Liver (tissue), 9 donors: Measurements from ENCODE around the gene FANCF. TPM values are rescaled to one million over a fixed set of nuclear protein-coding genes. Genes with fewer than 3 reads are reported as not detected.

Source experiments
- DNase-seq: peaks from one replicate; pipeline ENCODE4 v3.0.0-alpha.2; 2017; ENCODE audit warnings: low spot score
- H3K27ac ChIP-seq, 2 donors: one replicate each; pipeline ENCODE4 v1.7.0; 2013; ENCODE audit warnings: inconsistent platforms in 2 of 2, low read length in 2 of 2, control low read depth in 1 of 2, low read depth in 1 of 2, mild to moderate bottlenecking in 1 of 2
- H3K27me3 ChIP-seq, 4 donors: one replicate each; pipeline versions ENCODE4 v1.6.1 to v1.7.0; 2013; ENCODE audit warnings: low read length in 3 of 4, inconsistent platforms in 1 of 4, mild to moderate bottlenecking in 1 of 4, moderate library complexity in 1 of 4; ENCODE audit not compliant: control insufficient read depth in 4 of 4, insufficient read depth in 4 of 4
- H3K36me3 ChIP-seq, 4 donors: one replicate each; pipeline versions ENCODE4 v1.6.1 to v1.7.0; 2013; ENCODE audit warnings: low read length in 3 of 4, mild to moderate bottlenecking in 3 of 4, low read depth in 1 of 4, moderate library complexity in 1 of 4; ENCODE audit not compliant: control insufficient read depth in 4 of 4, insufficient read depth in 3 of 4
- H3K4me1 ChIP-seq, 4 donors: one replicate each; pipeline versions ENCODE4 v1.6.1 to v1.7.0; 2013; ENCODE audit warnings: low read length in 3 of 4, mild to moderate bottlenecking in 3 of 4, moderate library complexity in 1 of 4; ENCODE audit not compliant: control insufficient read depth in 4 of 4, insufficient read depth in 4 of 4
- H3K4me3 ChIP-seq, 3 donors: one replicate each; pipeline versions ENCODE4 v1.6.1 to v1.7.0; 2013; ENCODE audit warnings: low read length in 3 of 3, control low read depth in 1 of 3, low read depth in 1 of 3, mild to moderate bottlenecking in 1 of 3
- H3K9ac ChIP-seq, 2 donors: one replicate each; pipeline ENCODE4 v1.7.0; 2013; ENCODE audit warnings: low read length in 2 of 2, mild to moderate bottlenecking in 2 of 2, moderate library complexity in 2 of 2, control low read depth in 1 of 2, low read depth in 1 of 2
- H3K9me3 ChIP-seq, 4 donors: one replicate each; pipeline versions ENCODE4 v1.6.1 to v1.7.0; 2013; ENCODE audit warnings: low read length in 3 of 4; ENCODE audit not compliant: control insufficient read depth in 4 of 4
- CTCF ChIP-seq: fragments of 150-350 bp; IDR thresholded peaks from 2 replicates; pipeline ENCODE4 v1.5.1; 2017; ENCODE audit warnings: improper control_type of control experiment, low read depth, low read length; ENCODE audit not compliant: missing input control
- EGR1 ChIP-seq, 2 donors: IDR thresholded peaks; 2 replicates each; pipeline ENCODE4 v1.6.1; 2016 to 2018; ENCODE audit warnings: antibody characterized with exemption in 2 of 2, low read depth in 2 of 2
- FOXA1 ChIP-seq: IDR thresholded peaks from 2 replicates; pipeline ENCODE4 v1.6.1; 2016; ENCODE audit warnings: antibody characterized with exemption
- FOXA2 ChIP-seq: IDR thresholded peaks from 2 replicates; pipeline ENCODE4 v1.6.1; 2016; ENCODE audit warnings: antibody characterized with exemption
- HNF4A ChIP-seq, 2 donors: conservative IDR thresholded peaks; 2 replicates each; pipeline ENCODE4 v1.6.1; 2016; ENCODE audit warnings: antibody characterized with exemption in 2 of 2, mild to moderate bottlenecking in 2 of 2
- HNF4G ChIP-seq: IDR thresholded peaks from 2 replicates; pipeline ENCODE4 v1.6.1; 2016; ENCODE audit warnings: antibody characterized with exemption
- JUND ChIP-seq, 2 donors: IDR thresholded peaks; 2 replicates each; pipeline ENCODE4 v1.6.1; 2016; ENCODE audit warnings: antibody characterized with exemption in 2 of 2
- RAD21 ChIP-seq, 2 donors: IDR thresholded peaks; 2 replicates each; pipeline ENCODE4 v1.6.1; 2016; ENCODE audit warnings: antibody characterized with exemption in 2 of 2, mild to moderate bottlenecking in 2 of 2
- REST ChIP-seq: IDR thresholded peaks from 2 replicates; pipeline ENCODE4 v1.6.1; 2016; ENCODE audit warnings: antibody characterized with exemption, mild to moderate bottlenecking
- SP1 ChIP-seq: IDR thresholded peaks from 2 replicates; pipeline ENCODE4 v1.6.1; 2018; ENCODE audit warnings: antibody characterized with exemption, mild to moderate bottlenecking
- TAF1 ChIP-seq: conservative IDR thresholded peaks from 2 replicates; pipeline ENCODE4 v1.6.1; 2016; ENCODE audit warnings: antibody characterized with exemption, mild to moderate bottlenecking
- YY1 ChIP-seq: IDR thresholded peaks from 2 replicates; pipeline ENCODE4 v1.6.1; 2016; ENCODE audit warnings: antibody characterized with exemption, mild to moderate bottlenecking
- ZBTB33 ChIP-seq: IDR thresholded peaks from 2 replicates; pipeline ENCODE4 v1.6.1; 2016; ENCODE audit warnings: antibody characterized with exemption
- WGBS: extraction: QIAGEN DNeasy Blood & Tissue Kit; methylation state at CpG from one replicate; pipeline ENCODE4 v1.1.7; 2013; 5-methylcytosine and 5-hydroxymethylcytosine counted together
- polyA plus RNA-seq, 2 donors: library from polyadenylated mRNA; stranded (reverse) in 1 of 2; unstranded in 1 of 2; fragments of 200-250 nt in 1 of 2; fragments of >200 nt in 1 of 2; fragmentation: Nextera tagmentation in 1 of 2; extraction: Ambion mirVana in 1 of 2; gene quantifications; one replicate each; pipeline versions ENCODE4 v1.2.1 to v1.2.3, GENCODE V29; 2013 to 2015
- total RNA-seq, 2 donors: library from RNA; depleted of rRNA; stranded (reverse); fragments of >200 nt; gene quantifications; one replicate each; pipeline ENCODE4 v1.2.3, GENCODE V29; 2014
- donor health status: healthy.
- donor health status: healthy.
- donor health status: healthy.
- donor health status: healthy.
- donor health status: healthy.

The FANCF gene
- total and polyA plus RNA-seq, 4 donors = 4.6 to 5.9 (median 5.1) TPM

- TF ChIP-seq REST = peak; percentile 9
- no peak for TF ChIP-seq RAD21 (IDR thresholded peaks at IDR 0.05)
- no peak for TF ChIP-seq YY1
- no peak for TF ChIP-seq SP1
- TF ChIP-seq TAF1 = peak; percentile 31
- no peak for TF ChIP-seq ZBTB33
- TF ChIP-seq EGR1 (IDR thresholded peaks at IDR 0.05; ENCODE audit: low read depth in 2 of 2) = no peak
- no peak for TF ChIP-seq JUND (IDR thresholded peaks at IDR 0.05)
- no peak for TF ChIP-seq FOXA1
- peak; percentile 25 for TF ChIP-seq CTCF
- TF ChIP-seq HNF4G = no peak
- no peak for TF ChIP-seq FOXA2
- Histone ChIP-seq H3K27ac (peak overlapping the region; percentile 88 to 90), H3K9ac (peak overlapping the region; percentile 64 to 96), H3K4me3 (peak overlapping the region; percentile 69 to 85 (median 76)), H3K36me3 (no peaks in the 10 kb centered on the region), H3K4me1 (peaks cover 0 to 26% (median 18%) of the 10 kb centered on the region in 4 donors), H3K27me3 (no peaks in the 10 kb centered on the region), H3K9me3 (no peaks in the 10 kb centered on the region)
- 3% methylated on average over 40 of the region's 40 CpGs for WGBS
- DNase-seq = peak; percentile 60
These were observed 41.2 kb upstream of the FANCF start for GRCh38 chr11:22666688-22667439.

- Histone ChIP-seq H3K4me1 (peaks cover 0 to 23% (median 16%) of the 10 kb centered on the region in 4 donors), H3K9me3 (no peaks in the 10 kb centered on the region), H3K4me3 (peak within 1 kb of the TSS; percentile 69 to 85 (median 76)), H3K9ac (peak within 1 kb of the TSS; percentile 64 to 96), H3K36me3 (no peaks in the 10 kb centered on the region), H3K27ac (peak within 1 kb of the TSS; percentile 88 to 90), H3K27me3 (no peaks in the 10 kb centered on the region)
- WGBS = 2% methylated on average over 8 of the region's 8 CpGs
- no peak for DNase-seq
- TF ChIP-seq ZBTB33 (peak; percentile 14), HNF4A (conservative IDR thresholded peaks at IDR 0.05) (peak in 1 of 2 donors; percentile 33), JUND (IDR thresholded peaks at IDR 0.05) (no peak)
These were observed 40.7 kb upstream of the FANCF start, which contains the start of gene GAS2 for GRCh38 chr11:22666325-22666687. Gene GAS2, plus strand, starts transcription at chr11:22666611. Its CDS starts 8,259 bp downstream, at chr11:22674870.
